Neutrophil (primary cell): ENCODE results near the gene GPR65.

Experiments
- H3K27ac ChIP-seq: fragments of 200-600 bp; sonication (generic); 2 replicates; pipeline ENCODE4 v1.5.1; 2016; ENCODE audit warnings: mild to moderate bottlenecking, moderate library complexity
- H3K27me3 ChIP-seq: fragments of 200-600 bp; sonication (generic); 2 replicates; pipeline ENCODE4 v1.6.0; 2016; ENCODE audit warnings: mild to moderate bottlenecking
- H3K36me3 ChIP-seq: fragments of 200-600 bp; sonication (generic); 2 replicates; pipeline ENCODE4 v1.5.1; 2017
- H3K4me1 ChIP-seq, 2 experiments: fragments of 200-600 bp in 1 of 2; sonication (generic) in 1 of 2; 1 replicate in 1 of 2; 2 replicates in 1 of 2; pipeline versions ENCODE4 v1.5.1 to v1.6.1; 2013 to 2016; ENCODE audit warnings: low read depth in 1 of 2, low read length in 1 of 2, mild to moderate bottlenecking in 1 of 2, moderate library complexity in 1 of 2; ENCODE audit not compliant: control insufficient read depth in 1 of 2, insufficient read depth in 1 of 2
- H3K4me3 ChIP-seq, 2 experiments: fragments of 200-600 bp in 1 of 2; sonication (generic) in 1 of 2; 1 replicate in 1 of 2; 2 replicates in 1 of 2; pipeline ENCODE4 v1.5.1; 2013 to 2016; ENCODE audit warnings: low read depth in 1 of 2, low read length in 1 of 2, mild to moderate bottlenecking in 1 of 2, moderate library complexity in 1 of 2
- H3K9me3 ChIP-seq: fragments of 200-600 bp; sonication (generic); 2 replicates; pipeline ENCODE4 v1.5.1; 2016
- CTCF ChIP-seq: fragments of 200-600 bp; sonication (generic); IDR thresholded peaks from 2 replicates; pipeline ENCODE4 v1.5.1; 2016; ENCODE audit warnings: antibody characterized with exemption

GPR65 gene

GRCh38 chr14:88003425-88003824 lies 1.5 kb upstream of the GPR65 start:
- no peaks in the 10 kb centered on the region for H3K27me3 ChIP-seq
- H3K4me3 ChIP-seq = no peak overlapping the region
- peaks cover 95 to 98% of the 10 kb centered on the region in 2 experiments for H3K4me1 ChIP-seq
- TF ChIP-seq CTCF = no peak
- no peaks in the 10 kb centered on the region for H3K36me3 ChIP-seq
- no peaks in the 10 kb centered on the region for H3K9me3 ChIP-seq
- H3K27ac ChIP-seq = peak overlapping the region; percentile 96

DNA sequence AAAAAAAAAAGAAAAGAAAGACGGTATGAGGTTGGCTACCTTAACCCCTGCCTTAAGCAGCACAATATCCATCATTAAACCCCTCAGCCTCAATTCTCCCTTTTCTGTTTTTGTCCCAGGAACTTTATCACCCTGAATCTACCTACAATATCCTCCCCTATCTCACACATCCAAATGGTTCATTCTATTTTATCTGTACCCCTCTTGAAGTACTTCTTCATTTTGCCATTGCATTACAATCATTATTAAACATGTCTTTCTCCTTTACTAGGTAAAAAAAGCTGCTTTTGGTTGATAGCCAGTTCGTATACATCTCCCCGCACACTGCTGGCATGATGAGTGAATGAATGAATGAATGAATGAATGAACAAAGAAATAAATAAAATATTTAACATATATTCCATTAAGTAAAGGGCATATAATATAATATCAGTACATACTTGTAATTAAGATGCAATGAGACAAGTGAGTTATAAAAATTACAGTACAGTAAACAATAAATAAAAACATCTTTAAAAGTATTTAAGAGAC lies 364 bp upstream of the GPR65 start:
- Histone ChIP-seq H3K9me3 (no peaks in the 10 kb centered on the region), H3K4me1 (peaks cover 84 to 97% of the 10 kb centered on the region in 2 experiments), H3K36me3 (no peaks in the 10 kb centered on the region), H3K27me3 (no peaks in the 10 kb centered on the region), H3K27ac (peak overlapping the region; percentile 96), H3K4me3 (peak overlapping the region; percentile 50 to 65)
- no peak for TF ChIP-seq CTCF

- no peak for TF ChIP-seq CTCF
- Histone ChIP-seq H3K4me3 (peak overlapping the region; percentile 50 to 65), H3K27me3 (no peaks in the 10 kb centered on the region), H3K36me3 (peaks cover 13% of the 10 kb centered on the region), H3K9me3 (no peaks in the 10 kb centered on the region), H3K4me1 (peaks cover 67 to 85% of the 10 kb centered on the region in 2 experiments), H3K27ac (peak overlapping the region; percentile 96)
Observed at GRCh38 chr14:88005978-88006851, 1.3 kb downstream of the GPR65 start.

DNA sequence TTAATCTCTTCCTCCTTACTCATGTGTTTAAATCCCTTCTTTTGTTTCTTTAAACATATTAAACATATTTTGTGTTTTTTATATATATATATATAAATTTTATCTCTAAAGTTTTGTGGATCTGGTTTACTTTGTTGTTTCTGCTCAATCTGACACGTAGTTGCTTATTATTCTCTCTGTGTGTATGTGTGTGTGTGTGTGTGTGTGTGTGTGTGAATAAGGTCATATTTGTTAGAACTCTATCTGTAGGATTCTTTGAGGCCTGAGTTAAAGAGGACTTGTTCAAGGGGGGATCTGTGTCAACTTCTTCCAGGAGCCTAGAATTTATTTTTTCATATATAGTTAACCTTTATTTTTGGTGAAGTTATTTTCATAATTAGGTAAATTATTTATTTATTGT lies 2.7 kb downstream of the GPR65 start:
- TF ChIP-seq CTCF = no peak
- no peaks in the 10 kb centered on the region for H3K27me3 ChIP-seq
- peaks cover 20% of the 10 kb centered on the region for H3K36me3 ChIP-seq
- H3K9me3 ChIP-seq = no peaks in the 10 kb centered on the region
- H3K4me1 ChIP-seq = peaks cover 54 to 75% of the 10 kb centered on the region in 2 experiments
- peak overlapping the region in 1 of 2 experiments; percentile 50 for H3K4me3 ChIP-seq
- peak overlapping the region; percentile 96 for H3K27ac ChIP-seq

DNA sequence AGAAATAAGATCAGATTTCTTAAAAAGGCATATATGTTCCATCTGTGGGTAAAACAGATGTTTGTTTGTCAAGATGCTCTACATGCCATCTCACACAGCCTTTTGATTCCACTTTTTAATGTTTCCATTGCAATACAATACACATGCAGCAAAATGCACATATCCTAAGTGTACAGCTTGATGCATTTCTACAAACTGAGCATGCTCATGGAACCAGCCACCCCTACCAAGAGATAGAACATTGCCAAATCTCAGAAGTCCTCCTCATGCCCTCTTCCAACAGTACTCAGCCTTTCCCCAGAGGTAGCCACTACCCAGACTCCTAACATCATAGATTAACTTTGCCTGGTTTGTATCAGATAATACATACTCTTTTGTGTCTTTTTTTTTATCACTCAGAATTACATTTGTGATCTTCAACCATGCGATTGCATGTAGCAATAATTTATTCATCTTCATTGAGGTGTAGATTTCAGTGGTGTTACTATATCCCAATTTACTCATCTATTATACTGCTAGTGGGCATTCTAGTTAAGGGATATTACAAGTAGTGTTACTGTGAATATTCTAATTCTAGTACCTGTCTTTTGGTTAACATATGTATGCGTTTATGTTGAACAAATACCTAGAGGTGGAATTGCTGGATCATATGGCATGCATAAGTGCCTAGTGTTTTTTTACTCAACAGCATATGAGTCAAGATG lies 3.3 kb downstream of the GPR65 start:
- TF ChIP-seq CTCF = no peak
- H3K9me3 ChIP-seq = no peaks in the 10 kb centered on the region
- peaks cover 48 to 69% of the 10 kb centered on the region in 2 experiments for H3K4me1 ChIP-seq
- peaks cover 20% of the 10 kb centered on the region for H3K36me3 ChIP-seq
- H3K27me3 ChIP-seq = no peaks in the 10 kb centered on the region
- no peak overlapping the region for H3K4me3 ChIP-seq
- peak overlapping the region; percentile 96 for H3K27ac ChIP-seq
